AG04449 (cell line): ENCODE measurements around the gene TTBK1.

Experiments used
- CTCF ChIA-PET: fragments of 350-600 bp; formaldehyde crosslinking; extraction: SDS; loops from one replicate; lab custom pipeline; 2021; ENCODE audit warnings: antibody characterized with exemption; lab: Yijun Ruan, JAX
- POLR2A ChIA-PET: fragments of 400-600, 350-600 bp; formaldehyde crosslinking; extraction: SDS; loops from one replicate; lab custom pipeline; 2020; ENCODE audit warnings: antibody characterized with exemption, inconsistent platforms; lab: Yijun Ruan, JAX
- DNase-seq: peaks from one replicate; pipeline ENCODE4 v3.0.0-alpha.2; 2010; ENCODE audit warnings: low read depth, low spot score
- H3K4me3 ChIP-seq: 2 replicates; pipeline ENCODE4 v1.5.1; 2011; ENCODE audit warnings: low read depth, mild to moderate bottlenecking, control low read depth, low read length
- TF ChIP-seq, protein P1 (sequence below): IDR thresholded peaks from one replicate; pipeline ENCODE4 v1.5.1; 2011; ENCODE audit warnings: mild to moderate bottlenecking, moderate library complexity, low read length, control low read depth, inconsistent platforms; ENCODE audit not compliant: insufficient read depth; ENCODE audit errors: missing control alignments

TTBK1 gene

DNA sequence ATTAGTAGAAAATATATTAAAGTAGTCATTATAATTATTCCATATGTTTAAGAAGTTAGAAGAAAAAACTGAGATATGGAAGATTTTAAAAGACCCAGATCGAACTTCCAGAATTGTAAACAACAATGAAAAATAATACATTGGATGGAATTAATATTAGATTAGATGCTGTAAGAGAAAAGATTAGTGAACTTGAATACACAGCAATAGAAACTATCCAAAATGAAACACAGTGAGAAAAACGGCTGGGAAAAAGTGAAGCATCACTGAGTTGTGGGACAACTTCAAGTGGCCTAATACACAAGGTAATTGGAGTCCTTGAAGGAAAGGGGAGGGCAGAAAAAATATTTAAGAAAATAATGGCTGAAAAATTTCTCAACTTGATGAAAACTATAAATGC lies 4.2 kb upstream of the TTBK1 start:
- CTCF ChIA-PET = interaction anchor here (0.6 to 1.9 kb wide), 3 partner anchors 10 to 369 kb away, joined by 3 to 38 read pairs (median 3); partner anchors contain the start of gene DNPH1
- TF ChIP-seq, protein P1, sequence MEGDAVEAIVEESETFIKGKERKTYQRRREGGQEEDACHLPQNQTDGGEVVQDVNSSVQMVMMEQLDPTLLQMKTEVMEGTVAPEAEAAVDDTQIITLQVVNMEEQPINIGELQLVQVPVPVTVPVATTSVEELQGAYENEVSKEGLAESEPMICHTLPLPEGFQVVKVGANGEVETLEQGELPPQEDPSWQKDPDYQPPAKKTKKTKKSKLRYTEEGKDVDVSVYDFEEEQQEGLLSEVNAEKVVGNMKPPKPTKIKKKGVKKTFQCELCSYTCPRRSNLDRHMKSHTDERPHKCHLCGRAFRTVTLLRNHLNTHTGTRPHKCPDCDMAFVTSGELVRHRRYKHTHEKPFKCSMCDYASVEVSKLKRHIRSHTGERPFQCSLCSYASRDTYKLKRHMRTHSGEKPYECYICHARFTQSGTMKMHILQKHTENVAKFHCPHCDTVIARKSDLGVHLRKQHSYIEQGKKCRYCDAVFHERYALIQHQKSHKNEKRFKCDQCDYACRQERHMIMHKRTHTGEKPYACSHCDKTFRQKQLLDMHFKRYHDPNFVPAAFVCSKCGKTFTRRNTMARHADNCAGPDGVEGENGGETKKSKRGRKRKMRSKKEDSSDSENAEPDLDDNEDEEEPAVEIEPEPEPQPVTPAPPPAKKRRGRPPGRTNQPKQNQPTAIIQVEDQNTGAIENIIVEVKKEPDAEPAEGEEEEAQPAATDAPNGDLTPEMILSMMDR = no peak
- no peak for DNase-seq
- POLR2A ChIA-PET = no interaction called here
- no peak overlapping the region for H3K4me3 ChIP-seq

DNA sequence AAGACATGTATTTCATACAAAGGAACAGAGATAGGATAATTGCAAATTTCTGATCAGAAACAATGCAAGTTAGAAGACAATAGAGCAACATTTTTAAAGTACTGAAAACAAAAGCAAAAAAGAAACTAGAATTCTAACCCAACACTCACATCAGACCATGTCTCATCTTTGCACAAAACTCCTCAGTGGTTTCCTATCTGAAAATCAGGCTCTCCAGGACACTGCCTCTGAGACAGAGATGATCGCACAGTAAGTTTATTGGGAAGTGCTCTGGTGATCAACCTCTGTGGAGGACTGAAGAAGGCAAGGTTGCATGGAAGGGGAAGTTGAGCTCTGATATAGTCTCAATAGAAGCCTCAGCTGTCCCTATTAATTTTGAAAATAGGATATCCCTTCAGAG lies 2.3 kb upstream of the TTBK1 start:
- ChIA-PET CTCF (interaction anchor here (1.3 to 1.5 kb wide), 2 partner anchors 12 to 14 kb away, joined by 4 to 8 read pairs; partner anchors contain the start of gene DNPH1), POLR2A (no interaction called here)
- DNase-seq = no peak
- H3K4me3 ChIP-seq = no peak overlapping the region
- TF ChIP-seq, protein P1 = no peak

DNA sequence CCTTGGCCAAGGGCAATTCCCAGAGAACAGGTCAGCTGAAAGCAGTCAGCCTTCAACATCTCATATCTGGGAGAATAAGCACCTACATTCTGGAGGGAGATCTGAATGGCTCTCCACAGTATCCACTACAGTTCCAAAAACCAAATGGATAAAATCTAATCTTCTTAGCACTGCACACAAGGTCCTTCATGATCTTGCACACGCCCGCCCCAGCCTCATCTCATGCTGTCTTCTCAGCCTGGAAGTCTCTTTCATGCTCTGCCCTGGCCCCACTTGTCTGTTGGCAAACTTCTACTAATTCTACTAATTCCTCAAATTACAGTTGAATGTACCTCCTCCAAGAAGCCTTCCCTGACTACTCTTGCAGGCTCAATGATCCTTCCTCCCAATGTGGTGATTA lies 1.8 kb upstream of the TTBK1 start:
- POLR2A ChIA-PET = no interaction called here
- H3K4me3 ChIP-seq = no peak overlapping the region
- TF ChIP-seq, protein P1 = no peak
- CTCF ChIA-PET = interaction anchor here (1.5 kb wide), 1 partner anchor 13 kb away, joined by 8 read pairs; the partner anchor contains the start of gene DNPH1
- no peak for DNase-seq

DNA sequence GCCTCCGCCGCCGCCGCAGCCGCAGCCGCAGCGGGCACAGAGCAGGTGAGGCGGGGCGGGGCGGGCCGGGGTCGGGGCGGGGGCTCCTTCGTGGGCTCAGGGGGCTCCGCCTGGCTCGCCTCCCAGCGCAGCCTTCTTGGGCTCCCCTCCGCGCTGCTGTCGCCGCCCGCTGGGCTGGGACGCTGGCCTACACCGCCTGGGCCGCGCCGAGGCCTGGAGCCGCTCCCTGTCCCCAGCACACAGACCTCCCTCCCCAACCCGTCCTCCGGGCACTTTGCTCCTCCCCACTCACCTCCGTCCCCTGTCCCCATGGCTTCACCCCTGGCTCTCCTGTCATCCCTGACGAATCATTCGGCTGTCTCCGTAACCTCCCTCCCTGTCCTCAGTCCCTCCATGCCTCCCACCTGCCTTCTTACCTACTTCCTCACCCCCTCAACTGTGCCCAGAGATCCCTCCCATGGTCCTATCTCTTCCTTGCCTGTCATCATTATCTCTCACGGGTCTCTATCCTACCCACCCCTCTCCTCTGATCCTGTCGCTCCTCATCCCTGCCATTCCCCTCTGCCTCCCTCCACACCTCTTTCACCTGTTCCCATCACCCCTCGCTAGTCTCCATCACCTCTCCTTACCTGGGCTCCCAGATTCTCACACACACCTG lies 512 bp downstream of the TTBK1 start:
- ChIA-PET CTCF (interaction anchor here (1.0 to 1.7 kb wide), 2 partner anchors 14 to 20 kb away, joined by 3 to 9 read pairs; partner anchors contain the start of gene DNPH1), POLR2A (no interaction called here)
- no peak for DNase-seq
- TF ChIP-seq, protein P1 = no peak
- H3K4me3 ChIP-seq = no peak overlapping the region

DNA sequence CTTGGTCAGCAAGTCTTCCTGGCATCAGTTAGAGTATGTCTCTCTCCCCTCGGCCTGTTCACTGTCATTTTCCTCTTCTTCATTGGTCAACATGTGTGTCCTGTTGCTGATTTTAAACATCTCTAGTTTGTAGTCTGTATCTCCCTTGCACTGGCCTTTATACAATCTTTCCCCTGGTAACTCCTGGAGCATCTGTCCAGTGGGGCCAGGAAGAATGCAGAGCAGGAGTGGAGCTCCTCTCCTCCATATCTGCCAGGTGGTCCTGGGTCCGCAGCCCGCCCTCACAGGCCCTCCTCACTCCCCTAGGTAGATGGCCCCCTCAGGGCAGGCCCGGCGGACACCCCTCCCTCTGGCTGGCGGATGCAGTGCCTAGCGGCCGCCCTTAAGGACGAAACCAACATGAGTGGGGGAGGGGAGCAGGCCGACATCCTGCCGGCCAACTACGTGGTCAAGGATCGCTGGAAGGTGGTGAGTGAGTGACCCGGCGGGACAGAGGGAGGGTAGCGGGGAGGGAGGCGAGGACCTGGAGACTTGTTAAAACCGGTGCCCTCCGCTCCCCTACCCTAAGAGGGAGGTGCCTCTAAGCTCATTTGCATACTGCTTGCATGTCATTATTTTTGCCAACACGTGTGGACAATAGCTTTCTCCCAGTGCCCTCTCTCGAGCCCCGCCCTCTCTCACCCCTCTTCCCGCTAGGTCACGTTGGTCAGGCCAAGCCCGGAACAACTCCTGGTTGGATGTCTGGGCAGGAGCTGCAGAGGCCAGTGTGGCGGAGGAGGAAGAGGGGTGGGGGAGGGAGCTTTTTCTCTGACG lies 3.2 kb downstream of the TTBK1 start:
- TF ChIP-seq, protein P1 = no peak
- DNase-seq = no peak
- H3K4me3 ChIP-seq = peak overlapping the region; percentile 44
- POLR2A ChIA-PET = no interaction called here
- CTCF ChIA-PET = interaction anchor here (1.4 to 2.0 kb wide), 2 partner anchors 17 to 18 kb away, joined by 3 to 14 read pairs; partner anchors contain the start of gene DNPH1
